T follicular helper cell (primary cell): ENCODE data around the gene IL1A.
"Not testable (repeated sequence)": the region's sequence is repeated elsewhere in the genome, so short reads cannot be mapped to it uniquely, and the experiment has no call there.

ENCODE experiments used
- DNase-seq: peaks from one replicate; pipeline ENCODE4 v3.0.0-alpha.2; 2020; ENCODE audit warnings: low read depth
- total RNA-seq, 2 experiments: gene quantifications; one replicate each; lab custom pipeline; 2026; lab: John Stamatoyannopoulos, UW

Gene IL1A
- 0.06 to 13.6 reads per million in 2 experiments for total RNA-seq

GRCh38 chr2:112784199-112785189, at the start of gene IL1A:
TSS of gene IL1A (minus strand) at chr2:112784493. CDS start at chr2:112783770, 723 bp downstream.
- DNase-seq = no peak

DNA sequence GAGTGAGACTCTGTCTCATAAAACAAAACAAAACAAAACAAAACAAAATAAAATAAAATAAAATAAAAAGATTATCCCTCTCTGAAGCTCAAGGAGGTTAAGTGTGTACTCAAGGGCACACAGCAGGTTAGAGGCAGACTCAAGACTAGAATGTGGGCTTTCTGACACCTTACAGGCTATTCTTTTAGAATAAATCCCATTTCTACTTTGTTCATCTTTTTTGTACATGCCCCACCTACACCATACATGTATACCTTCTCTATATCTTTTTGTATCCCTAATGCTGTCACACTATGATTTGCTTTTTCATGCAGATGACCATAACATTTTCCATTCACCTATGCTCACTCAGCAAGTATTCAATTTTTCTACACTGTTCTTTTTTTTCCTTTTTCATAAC, 49.7 kb upstream of the IL1A start:
- DNase-seq = no peak

DNA sequence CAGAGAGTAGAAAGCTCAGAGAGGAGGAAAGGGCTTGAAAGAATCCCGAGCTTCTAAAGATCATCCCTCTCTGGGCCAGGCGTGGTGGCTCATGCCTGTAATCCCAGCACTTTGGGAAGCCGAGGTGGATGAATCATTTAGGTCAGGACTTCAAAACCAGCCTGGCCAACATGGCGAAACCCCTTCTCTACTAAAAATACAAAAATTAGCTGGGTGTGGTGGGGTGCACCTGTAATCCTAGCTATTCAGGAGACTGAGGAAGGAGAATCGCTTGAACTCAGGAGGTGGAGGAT, 49.3 kb upstream of the IL1A start:
- DNase-seq = not testable (repeated sequence)

DNA sequence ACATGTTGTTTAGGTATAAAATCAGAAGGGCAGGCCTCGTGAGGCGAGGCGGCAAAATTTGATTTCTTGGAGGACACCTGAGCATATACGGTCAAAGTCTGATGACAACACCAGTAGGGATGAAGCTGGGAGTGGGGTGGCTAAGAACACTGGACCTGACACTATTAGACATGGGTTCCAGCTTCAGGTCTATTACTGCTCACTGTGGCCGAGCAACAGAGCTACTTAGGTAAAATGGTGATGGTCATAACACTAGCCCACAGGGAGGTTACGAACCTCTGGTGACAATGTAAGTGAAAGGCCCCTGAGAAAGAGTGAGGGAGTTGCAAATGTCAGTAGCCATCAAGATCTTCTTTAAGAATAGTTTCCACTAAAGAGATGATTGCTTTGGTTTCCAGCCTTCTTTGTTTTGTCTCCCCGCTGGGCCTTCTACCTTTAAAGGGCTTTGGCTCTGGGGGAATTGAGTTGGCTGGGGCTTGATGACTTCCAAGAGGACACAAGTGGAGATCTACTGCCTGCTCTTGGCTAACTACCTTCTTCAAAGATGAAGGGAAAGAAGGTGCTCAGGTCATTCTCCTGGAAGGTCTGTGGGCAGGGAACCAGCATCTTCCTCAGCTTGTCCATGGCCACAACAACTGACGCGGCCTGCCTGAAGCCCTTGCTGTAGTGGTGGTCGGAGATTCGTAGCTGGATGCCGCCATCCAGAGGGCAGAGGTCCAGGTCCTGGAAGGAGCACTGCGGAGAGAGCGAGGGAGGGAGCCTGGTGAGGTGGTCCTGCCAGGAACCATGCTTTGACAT, 48.7 kb upstream of the IL1A start:
- no peak for DNase-seq

DNA sequence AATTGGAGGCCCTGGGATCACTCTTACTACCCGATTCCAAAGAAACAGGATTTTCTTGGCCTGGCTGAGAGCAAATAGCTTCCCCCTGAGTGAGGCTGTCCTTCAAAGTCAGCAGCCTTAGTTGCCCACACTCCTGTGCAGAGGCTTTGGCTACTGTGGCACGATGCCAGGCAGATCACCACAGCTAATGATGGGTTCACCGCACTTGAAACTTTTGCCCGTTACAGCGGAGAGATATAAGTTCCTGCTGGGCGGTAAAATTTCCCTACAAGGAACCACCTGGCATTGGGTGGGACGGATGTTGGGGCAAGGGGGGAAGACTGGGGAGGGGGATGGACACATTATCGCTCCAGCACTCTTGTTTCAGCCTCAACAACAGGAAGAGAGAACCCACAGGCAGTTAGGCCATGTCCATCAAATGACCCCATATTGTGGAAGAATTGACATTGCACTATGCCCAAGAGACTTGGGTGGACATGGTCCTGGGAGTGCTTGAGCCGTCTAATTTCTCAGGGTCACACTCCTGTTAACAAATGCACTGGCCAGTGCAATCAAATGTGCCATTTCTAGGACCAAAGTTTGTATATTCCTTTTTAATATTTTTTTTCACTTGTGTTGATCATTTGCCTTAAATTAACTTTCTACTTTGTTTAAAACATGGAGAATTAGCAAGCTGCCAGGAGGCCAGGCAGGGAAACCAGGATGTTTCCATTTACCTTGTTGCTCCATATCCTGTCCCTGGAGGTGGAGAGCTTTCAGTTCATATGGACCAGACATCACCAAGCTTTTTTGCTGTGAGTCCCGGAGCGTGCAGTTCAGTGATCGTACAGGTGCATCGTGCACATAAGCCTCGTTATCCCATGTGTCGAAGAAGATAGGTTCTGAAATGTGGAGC, 47.9 kb upstream of the IL1A start:
- no peak for DNase-seq

GRCh38 chr2:112831513-112831845, 47.2 kb upstream of the IL1A start:
- DNase-seq = no peak

GRCh38 chr2:112830682-112831512, 46.6 kb upstream of the IL1A start:
- no peak for DNase-seq

GRCh38 chr2:112829961-112830681, 45.8 kb upstream of the IL1A start:
- no peak for DNase-seq

DNA sequence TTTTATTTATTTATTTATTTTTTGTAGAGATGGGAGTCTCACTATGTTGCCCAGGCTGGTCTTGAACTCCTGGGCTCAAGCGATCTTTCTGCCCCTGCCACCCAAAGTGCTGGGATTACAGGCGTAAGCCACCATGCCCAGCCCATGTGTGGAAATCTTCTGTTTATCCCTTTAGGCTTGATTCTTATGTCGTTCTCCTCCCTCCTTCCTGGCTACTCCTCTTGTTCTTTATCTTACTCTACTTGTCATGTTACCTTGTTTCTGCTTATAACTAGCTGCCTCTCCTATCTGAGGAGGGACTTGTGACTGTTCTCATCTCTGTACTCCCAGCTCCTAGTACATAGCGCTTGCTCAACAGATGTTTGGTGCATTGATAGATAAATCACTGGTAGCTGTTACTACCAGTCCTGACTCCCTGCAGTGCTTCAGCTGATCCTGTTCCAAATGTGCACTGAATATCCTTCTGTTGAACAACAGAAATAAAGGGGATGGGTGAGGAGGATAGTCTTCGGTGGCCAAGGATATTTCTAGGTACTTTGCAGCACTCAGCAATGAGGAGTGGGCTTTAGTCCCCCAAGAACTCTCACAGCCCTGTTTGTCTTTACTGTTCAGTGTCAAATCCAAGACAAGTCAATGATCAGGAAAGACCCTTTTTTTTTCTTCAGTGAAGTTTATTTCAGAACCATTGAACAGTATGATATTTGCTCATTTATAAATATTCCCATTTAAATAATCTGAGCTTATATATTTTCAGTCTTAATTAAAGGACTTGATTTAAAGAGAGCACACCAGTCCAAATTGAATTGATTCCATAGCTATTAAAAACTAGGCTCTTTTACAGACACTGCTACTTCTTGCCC, 45.0 kb upstream of the IL1A start:
- no peak for DNase-seq

DNA sequence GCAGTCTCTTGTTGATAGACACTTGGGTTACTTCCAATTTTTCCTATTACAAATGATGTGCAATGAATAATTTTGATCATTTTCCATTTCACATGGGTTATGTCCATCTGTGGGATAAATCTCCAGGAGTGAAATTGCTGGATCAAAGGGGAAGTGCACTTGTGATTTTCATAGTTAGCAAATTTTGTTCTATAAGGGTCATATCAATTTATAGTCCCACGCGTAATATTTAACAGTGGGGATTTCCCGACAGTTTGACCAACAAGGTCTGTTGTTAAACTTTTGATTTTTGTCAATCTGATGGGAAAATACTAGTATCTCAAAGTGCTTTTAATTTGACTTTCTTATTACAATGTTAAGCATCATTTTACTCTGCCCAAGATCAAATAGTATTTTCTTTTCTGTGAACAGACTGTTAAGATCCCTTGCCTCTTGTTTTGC, 44.0 kb upstream of the IL1A start:
- no peak for DNase-seq

DNA sequence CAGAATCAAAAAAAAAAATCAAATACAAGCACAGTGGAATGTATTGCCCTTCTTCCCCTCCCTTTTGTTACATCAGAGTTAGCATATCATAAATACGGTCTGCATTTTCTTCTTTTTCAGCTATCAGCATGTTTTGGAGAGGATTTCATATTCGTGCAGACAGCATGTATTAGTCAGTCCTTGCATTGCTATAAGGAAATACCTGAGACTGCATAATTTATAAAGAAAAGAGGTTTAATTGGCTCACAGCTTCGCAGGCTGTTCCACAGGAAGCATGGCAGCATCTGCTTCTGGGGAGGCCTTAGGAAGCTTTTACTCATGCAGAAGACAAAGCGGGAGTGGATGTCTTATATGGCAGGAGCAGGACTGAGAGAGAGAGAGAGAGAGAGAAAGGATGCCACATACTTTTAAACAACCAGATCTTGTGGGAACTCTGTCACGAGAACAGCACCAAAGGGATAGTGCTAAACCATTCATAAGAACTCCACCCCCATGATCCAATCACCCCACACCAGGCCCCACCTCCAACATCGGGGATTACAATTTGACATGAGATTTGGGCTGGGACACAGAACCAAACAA, 43.4 kb upstream of the IL1A start:
- DNase-seq = no peak

- DNase-seq = no peak
Measured at GRCh38 chr2:112827009-112827408, 42.7 kb upstream of the IL1A start.

GRCh38 chr2:112825706-112826105, 41.4 kb upstream of the IL1A start:
- DNase-seq = no peak

DNA sequence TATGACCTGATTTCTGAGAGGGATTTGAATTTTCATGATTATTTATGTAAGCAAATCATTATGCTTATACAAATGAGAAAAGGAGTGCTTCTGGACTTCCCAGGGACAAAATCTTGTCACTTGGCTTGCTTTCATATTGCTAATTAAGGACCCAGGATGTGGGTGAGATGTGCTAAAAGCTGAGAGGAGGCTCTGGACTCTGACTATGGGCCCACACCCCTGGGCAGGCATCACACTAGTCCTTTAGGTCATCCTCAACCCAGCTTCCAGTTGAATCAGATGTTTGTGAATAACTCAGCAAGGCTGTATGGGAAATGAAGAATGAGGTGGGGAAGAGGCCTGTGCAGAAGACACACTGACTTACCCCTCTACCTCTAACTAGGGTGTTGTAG, 40.4 kb upstream of the IL1A start:
- DNase-seq = no peak

GRCh38 chr2:112821682-112822081, 37.4 kb upstream of the IL1A start:
- DNase-seq = no peak

- DNase-seq = no peak
Measured at GRCh38 chr2:112821142-112821541, 36.8 kb upstream of the IL1A start.

- no peak for DNase-seq
Measured at GRCh38 chr2:112820343-112820742, 36.0 kb upstream of the IL1A start.

GRCh38 chr2:112819081-112819480, 34.8 kb upstream of the IL1A start:
- DNase-seq = no peak
